H9 (cell line): ENCODE results near the gene NAPEPLD. TPM values are rescaled to one million over a fixed set of nuclear protein-coding genes. Genes with fewer than 3 reads are reported as not detected.
"Not testable (repeated sequence)": the region's sequence is repeated elsewhere in the genome, so short reads cannot be mapped to it uniquely, and the experiment has no call there.

Source experiments
- DNase-seq: peaks from one replicate; pipeline ENCODE4 v3.0.0-alpha.2; 2017
- H2AFZ ChIP-seq: one replicate; pipeline ENCODE4 v1.6.1; 2013; ENCODE audit warnings: mild to moderate bottlenecking, low read length, control low read depth, moderate library complexity
- H2AK5ac ChIP-seq: 2 replicates; pipeline ENCODE4 v1.6.1; 2013; ENCODE audit warnings: low read length, control low read depth, mixed read lengths; ENCODE audit not compliant: insufficient read length
- H2BK120ac ChIP-seq: one replicate; pipeline ENCODE4 v1.6.1; 2013; ENCODE audit warnings: low read depth, mild to moderate bottlenecking, low read length, control low read depth, inconsistent platforms; ENCODE audit not compliant: poor library complexity, severe bottlenecking
- H2BK12ac ChIP-seq: 2 replicates; pipeline ENCODE4 v1.6.1; 2013; ENCODE audit warnings: low read length, control low read depth, mixed read lengths, low read depth; ENCODE audit not compliant: insufficient read length
- H2BK15ac ChIP-seq: 2 replicates; pipeline ENCODE4 v1.6.1; 2013; ENCODE audit warnings: low read depth, low read length, control low read depth
- H2BK20ac ChIP-seq: one replicate; pipeline ENCODE4 v1.6.1; 2013; ENCODE audit warnings: low read depth, mild to moderate bottlenecking, low read length, control low read depth, inconsistent platforms; ENCODE audit not compliant: poor library complexity, severe bottlenecking
- H2BK5ac ChIP-seq: 2 replicates; pipeline ENCODE4 v1.6.1; 2013; ENCODE audit warnings: low read length, control low read depth, mixed read lengths; ENCODE audit not compliant: insufficient read length
- H3K14ac ChIP-seq: 2 replicates; pipeline ENCODE4 v1.6.1; 2013; ENCODE audit warnings: low read length, control low read depth; ENCODE audit not compliant: insufficient read depth
- H3K18ac ChIP-seq: 2 replicates; pipeline ENCODE4 v1.6.1; 2013; ENCODE audit warnings: low read depth, mild to moderate bottlenecking, mixed read lengths, low read length, control low read depth; ENCODE audit not compliant: insufficient read length
- H3K23ac ChIP-seq: 2 replicates; pipeline ENCODE4 v1.6.1; 2013; ENCODE audit warnings: low read length, control low read depth, mixed read lengths, low read depth; ENCODE audit not compliant: insufficient read length
- H3K23me2 ChIP-seq: 2 replicates; pipeline ENCODE4 v1.6.1; 2013; ENCODE audit warnings: low read depth, mild to moderate bottlenecking, mixed read lengths, low read length, control low read depth; ENCODE audit not compliant: insufficient read length, poor library complexity, severe bottlenecking
- H3K27ac ChIP-seq: 2 replicates; pipeline ENCODE4 v1.5.1; 2013; ENCODE audit warnings: low read length, control low read depth, mixed read lengths, low read depth; ENCODE audit not compliant: insufficient read length
- H3K27me3 ChIP-seq: 2 replicates; pipeline ENCODE4 v1.6.1; 2013; ENCODE audit warnings: low read length, control low read depth, inconsistent platforms; ENCODE audit not compliant: insufficient read depth
- H3K4ac ChIP-seq: 2 replicates; pipeline ENCODE4 v1.6.1; 2013; ENCODE audit warnings: low read depth, mild to moderate bottlenecking, control low read depth, inconsistent platforms, low read length, moderate library complexity
- H3K4me1 ChIP-seq: 2 replicates; pipeline ENCODE4 v1.6.1; 2013; ENCODE audit warnings: low read length, control low read depth, inconsistent platforms; ENCODE audit not compliant: insufficient read depth
- H3K4me2 ChIP-seq: 2 replicates; pipeline ENCODE4 v1.6.1; 2013; ENCODE audit warnings: low read length, control low read depth, mixed read lengths; ENCODE audit not compliant: insufficient read length, insufficient read depth
- H3K56ac ChIP-seq: 2 replicates; pipeline ENCODE4 v1.6.1; 2013; ENCODE audit warnings: low read depth, mild to moderate bottlenecking, mixed read lengths, low read length, control low read depth; ENCODE audit not compliant: insufficient read length
- H3K79me1 ChIP-seq: 2 replicates; pipeline ENCODE4 v1.6.1; 2013; ENCODE audit warnings: low read depth, mild to moderate bottlenecking, moderate library complexity, low read length, control low read depth, inconsistent platforms; ENCODE audit not compliant: insufficient read depth, poor library complexity, severe bottlenecking
- H3K79me2 ChIP-seq: 2 replicates; pipeline ENCODE4 v1.6.1; 2013; ENCODE audit warnings: low read length, control low read depth, inconsistent platforms; ENCODE audit not compliant: insufficient read depth
- H3K9ac ChIP-seq: 2 replicates; pipeline ENCODE4 v1.6.1; 2013; ENCODE audit warnings: low read length, control low read depth, mixed read lengths; ENCODE audit not compliant: insufficient read length; ENCODE audit errors: extremely low read depth
- H3K9me3 ChIP-seq: one replicate; pipeline ENCODE4 v1.6.1; 2013; ENCODE audit warnings: low read depth, low read length, inconsistent platforms; ENCODE audit not compliant: control insufficient read depth
- H3T11ph ChIP-seq: one replicate; pipeline ENCODE4 v1.6.1; 2013; ENCODE audit warnings: mild to moderate bottlenecking, low read length, control low read depth, inconsistent platforms
- H4K20me1 ChIP-seq: one replicate; pipeline ENCODE4 v1.6.1; 2013; ENCODE audit not compliant: control insufficient read depth, insufficient read length, insufficient read depth
- H4K5ac ChIP-seq: 2 replicates; pipeline ENCODE4 v1.6.1; 2013; ENCODE audit warnings: low read depth, mild to moderate bottlenecking, mixed read lengths, low read length, control low read depth; ENCODE audit not compliant: insufficient read length
- H4K8ac ChIP-seq: replicated peaks from 2 replicates; pipeline ENCODE4 v1.6.1; 2013; ENCODE audit warnings: low read length, control low read depth, mixed read lengths, low read depth; ENCODE audit not compliant: insufficient read length
- H4K91ac ChIP-seq: 2 replicates; pipeline ENCODE4 v1.6.1; 2013; ENCODE audit warnings: low read depth, mild to moderate bottlenecking, moderate library complexity, mixed read lengths, low read length, control low read depth; ENCODE audit not compliant: insufficient read length
- H3K27ac Mint-ChIP-seq, 3 experiments: 2 replicates in 2 of 3; 3 replicates in 1 of 3; pipeline ENCODE4 v1.8.0; 2020 to 2021; ENCODE audit warnings: mixed read lengths in 3 of 3, mild to moderate bottlenecking in 1 of 3, moderate library complexity in 1 of 3
- H3K27me3 Mint-ChIP-seq: 2 replicates; pipeline ENCODE4 v1.8.0; 2021; ENCODE audit warnings: low read depth, mild to moderate bottlenecking, moderate library complexity, mixed read lengths
- H3K36me3 Mint-ChIP-seq, 3 experiments: 2 replicates in 2 of 3; 3 replicates in 1 of 3; pipeline ENCODE4 v1.8.0; 2020 to 2021; ENCODE audit warnings: low read depth in 3 of 3, mixed read lengths in 3 of 3; ENCODE audit not compliant: insufficient read depth in 1 of 3
- H3K4me1 Mint-ChIP-seq, 2 experiments: 2 replicates each; pipeline ENCODE4 v1.8.0; 2020; ENCODE audit warnings: mixed read lengths in 2 of 2
- H3K4me3 Mint-ChIP-seq, 2 experiments: 2 replicates in 1 of 2; 3 replicates in 1 of 2; pipeline ENCODE4 v1.8.0; 2020 to 2021; ENCODE audit warnings: mild to moderate bottlenecking in 2 of 2, mixed read lengths in 2 of 2, moderate library complexity in 1 of 2
- H3K9me3 Mint-ChIP-seq, 2 experiments: 2 replicates in 1 of 2; 3 replicates in 1 of 2; pipeline ENCODE4 v1.8.0; 2020; ENCODE audit warnings: mild to moderate bottlenecking in 2 of 2, mixed read lengths in 2 of 2, moderate library complexity in 1 of 2
- whole genome bisulfite sequencing: extraction: QIAGEN DNeasy Blood & Tissue Kit; methylation state at CpG from one replicate; pipeline ENCODE4 v1.1.7; 2013; ENCODE audit warnings: missing lambda C conversion rate, low lambda C conversion rate, mixed read lengths; ENCODE audit not compliant: insufficient read length; ENCODE audit errors: extremely low coverage; 5-methylcytosine and 5-hydroxymethylcytosine counted together
- total RNA-seq: library from RNA; stranded (reverse); gene quantifications from 2 replicates; pipeline ENCODE4 v1.2.1, GENCODE V29; 2021
- TF ChIP-seq, protein P1 (sequence below): fragments of 200-600 bp; sonication (generic); conservative IDR thresholded peaks from 3 replicates; pipeline ENCODE4 v1.8.0; 2021; ENCODE audit warnings: antibody characterized with exemption, mild to moderate bottlenecking

NAPEPLD gene
- total RNA-seq, 1 experiment from 2014 or later, result 9.3 TPM

- Histone ChIP-seq H3K18ac (no peak overlapping the region), H3K4ac (no peak overlapping the region), H2BK12ac (no peak overlapping the region), H2AFZ (no peak overlapping the region), H3K27ac (no peak overlapping the region), H3K79me1 (no peaks in the 10 kb centered on the region), H2BK15ac (no peak overlapping the region), H2BK20ac (no peak overlapping the region), H3K79me2 (no peaks in the 10 kb centered on the region), H3K56ac (no peak overlapping the region), H2BK120ac (no peak overlapping the region), H3T11ph (no peak overlapping the region), H3K27me3 (no peaks in the 10 kb centered on the region), H3K4me1 (no peaks in the 10 kb centered on the region), H3K9ac (no peak overlapping the region), H4K91ac (no peak overlapping the region), H4K20me1 (no peaks in the 10 kb centered on the region), H2AK5ac (no peak overlapping the region), H3K23ac (no peak overlapping the region), H3K9me3 (no peaks in the 10 kb centered on the region), H3K4me2 (no peak overlapping the region), H2BK5ac (no peak overlapping the region), H4K5ac (no peak overlapping the region), H3K23me2 (peaks cover 3% of the 10 kb centered on the region), H4K8ac (no peak overlapping the region), H3K14ac (no peak overlapping the region)
- DNase-seq, result no peak
- Mint-ChIP-seq H3K36me3 (peaks cover 2 to 4% (median 3%) of the 10 kb centered on the region in 3 experiments; a peak in 2 of 7 replicates), H3K4me3 (no peak overlapping the region), H3K9me3 (peaks cover 0 to 2% of the 10 kb centered on the region in 2 experiments; a peak in 1 of 5 replicates), H3K4me1 (peaks cover 16 to 21% of the 10 kb centered on the region in 2 experiments), H3K27me3 (peaks cover 8% of the 10 kb centered on the region), H3K27ac (0 out of 7 replicates have a peak overlapping the region, but pooled peaks of 1 of the 3 experiments have one; percentile 84)
- no CpG with 5 or more reads among the region's 6 CpGs for WGBS
- TF ChIP-seq, protein P1, sequence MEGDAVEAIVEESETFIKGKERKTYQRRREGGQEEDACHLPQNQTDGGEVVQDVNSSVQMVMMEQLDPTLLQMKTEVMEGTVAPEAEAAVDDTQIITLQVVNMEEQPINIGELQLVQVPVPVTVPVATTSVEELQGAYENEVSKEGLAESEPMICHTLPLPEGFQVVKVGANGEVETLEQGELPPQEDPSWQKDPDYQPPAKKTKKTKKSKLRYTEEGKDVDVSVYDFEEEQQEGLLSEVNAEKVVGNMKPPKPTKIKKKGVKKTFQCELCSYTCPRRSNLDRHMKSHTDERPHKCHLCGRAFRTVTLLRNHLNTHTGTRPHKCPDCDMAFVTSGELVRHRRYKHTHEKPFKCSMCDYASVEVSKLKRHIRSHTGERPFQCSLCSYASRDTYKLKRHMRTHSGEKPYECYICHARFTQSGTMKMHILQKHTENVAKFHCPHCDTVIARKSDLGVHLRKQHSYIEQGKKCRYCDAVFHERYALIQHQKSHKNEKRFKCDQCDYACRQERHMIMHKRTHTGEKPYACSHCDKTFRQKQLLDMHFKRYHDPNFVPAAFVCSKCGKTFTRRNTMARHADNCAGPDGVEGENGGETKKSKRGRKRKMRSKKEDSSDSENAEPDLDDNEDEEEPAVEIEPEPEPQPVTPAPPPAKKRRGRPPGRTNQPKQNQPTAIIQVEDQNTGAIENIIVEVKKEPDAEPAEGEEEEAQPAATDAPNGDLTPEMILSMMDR, result no peak
Observed at GRCh38 chr7:103154042-103154441, 5.1 kb upstream of the NAPEPLD start.

- H3K4me3 Mint-ChIP-seq, H3K27ac ChIP-seq, H4K91ac ChIP-seq, H3K79me2 ChIP-seq, H3K4me2 ChIP-seq, H3K23ac ChIP-seq, H2BK120ac ChIP-seq, H3K27me3 Mint-ChIP-seq, H3K23me2 ChIP-seq, H4K20me1 ChIP-seq, H2BK12ac ChIP-seq, H3K27ac Mint-ChIP-seq, H3K9ac ChIP-seq, H3K56ac ChIP-seq, H3K4ac ChIP-seq, H3T11ph ChIP-seq, H4K5ac ChIP-seq, H2AFZ ChIP-seq, H3K36me3 Mint-ChIP-seq, H2BK15ac ChIP-seq, H3K79me1 ChIP-seq, H2BK5ac ChIP-seq, H3K9me3 Mint-ChIP-seq, DNase-seq, H2AK5ac ChIP-seq, H3K4me1 ChIP-seq, H3K27me3 ChIP-seq, H4K8ac ChIP-seq, H3K9me3 ChIP-seq, H3K18ac ChIP-seq, H2BK20ac ChIP-seq, H3K14ac ChIP-seq: not testable (repeated sequence)
- H3K4me1 Mint-ChIP-seq, result peaks cover 26 to 27% of the 10 kb centered on the region in 2 experiments
- no CpG with 5 or more reads among the region's 23 CpGs for WGBS
Observed at GRCh38 chr7:103152744-103153617, 4.1 kb upstream of the NAPEPLD start.
